OCI-LY1 (cell line): ENCODE measurements around the gene PRRC2C.

ENCODE experiments used
- H2AFZ ChIP-seq: fragments of 200-600 bp; sonication (generic), shearing (Covaris generic); 2 replicates; pipeline ENCODE4 v1.6.0; 2014; ENCODE audit warnings: antibody characterized with exemption, mild to moderate bottlenecking, low read length
- H3F3A ChIP-seq: fragments of 200-600 bp; sonication (generic), shearing (Covaris generic); 2 replicates; pipeline ENCODE4 v1.6.0; 2014; ENCODE audit warnings: mild to moderate bottlenecking, antibody characterized with exemption, low read length, moderate library complexity; ENCODE audit not compliant: insufficient read depth
- H3K27ac ChIP-seq: fragments of 200-600 bp; sonication (generic); 2 replicates; pipeline ENCODE4 v1.5.1; 2014; ENCODE audit warnings: low read length, mixed run types, mild to moderate bottlenecking, low read depth; ENCODE audit not compliant: poor library complexity, severe bottlenecking
- H3K27me3 ChIP-seq: fragments of 200-600 bp; sonication (generic); 2 replicates; pipeline ENCODE4 v1.6.0; 2014; ENCODE audit warnings: antibody characterized with exemption, mild to moderate bottlenecking, low read length, moderate library complexity; ENCODE audit not compliant: insufficient read depth
- H3K36me3 ChIP-seq: fragments of 200-600 bp; sonication (generic); 2 replicates; pipeline ENCODE4 v1.6.1; 2014; ENCODE audit warnings: mild to moderate bottlenecking, antibody characterized with exemption, low read length, moderate library complexity, mixed read lengths; ENCODE audit not compliant: insufficient read depth
- H3K4me1 ChIP-seq: fragments of 200-600 bp; sonication (generic); 2 replicates; pipeline ENCODE4 v1.5.1; 2014; ENCODE audit warnings: mild to moderate bottlenecking, low read length, moderate library complexity; ENCODE audit not compliant: insufficient read depth, severe bottlenecking
- H3K4me2 ChIP-seq: fragments of 200-600 bp; sonication (generic), shearing (Covaris generic); 2 replicates; pipeline ENCODE4 v1.6.1; 2014; ENCODE audit warnings: low read length
- H3K4me3 ChIP-seq: fragments of 200-600 bp; sonication (generic); 2 replicates; pipeline ENCODE4 v1.5.1; 2014; ENCODE audit warnings: low read length, low read depth, mild to moderate bottlenecking, mixed read lengths; ENCODE audit not compliant: poor library complexity, severe bottlenecking
- H3K79me2 ChIP-seq: fragments of 200-600 bp; shearing (Covaris generic); 2 replicates; pipeline ENCODE4 v1.6.1; 2016; ENCODE audit warnings: mixed run types, low read length, mixed read lengths; ENCODE audit not compliant: insufficient read depth
- H3K9ac ChIP-seq: fragments of 200-600 bp; sonication (generic), shearing (Covaris generic); 2 replicates; pipeline ENCODE4 v1.6.1; 2014; ENCODE audit warnings: mild to moderate bottlenecking, low read length, mixed read lengths
- H3K9me2 ChIP-seq: fragments of 200-600 bp; sonication (generic), shearing (Covaris generic); 2 replicates; pipeline ENCODE4 v1.6.1; 2014; ENCODE audit warnings: low read depth, mild to moderate bottlenecking, low read length, mixed read lengths
- H3K9me3 ChIP-seq: fragments of 200-600 bp; shearing (Covaris generic); 2 replicates; pipeline ENCODE4 v1.6.1; 2014; ENCODE audit warnings: low read length, mixed read lengths
- H4K20me1 ChIP-seq: fragments of 200-600 bp; sonication (generic), shearing (Covaris generic); 2 replicates; pipeline ENCODE4 v1.6.0; 2016; ENCODE audit warnings: mild to moderate bottlenecking, low read length; ENCODE audit not compliant: insufficient read depth
- EZH2 ChIP-seq: fragments of 200-600 bp; sonication (generic), shearing (Covaris generic); IDR thresholded peaks from 2 replicates; pipeline ENCODE4 v1.8.0; 2017; ENCODE audit warnings: borderline replicate concordance, mixed run types, mild to moderate bottlenecking, antibody characterized with exemption, low read length, moderate library complexity, mixed read lengths
- TF ChIP-seq, protein P1 (sequence below): fragments of 200-600 bp; sonication (generic), shearing (Covaris generic); IDR thresholded peaks from 2 replicates; pipeline ENCODE4 v1.5.1; 2017; ENCODE audit warnings: mild to moderate bottlenecking, antibody characterized with exemption, low read length, moderate library complexity, mixed read lengths

PRRC2C gene

DNA sequence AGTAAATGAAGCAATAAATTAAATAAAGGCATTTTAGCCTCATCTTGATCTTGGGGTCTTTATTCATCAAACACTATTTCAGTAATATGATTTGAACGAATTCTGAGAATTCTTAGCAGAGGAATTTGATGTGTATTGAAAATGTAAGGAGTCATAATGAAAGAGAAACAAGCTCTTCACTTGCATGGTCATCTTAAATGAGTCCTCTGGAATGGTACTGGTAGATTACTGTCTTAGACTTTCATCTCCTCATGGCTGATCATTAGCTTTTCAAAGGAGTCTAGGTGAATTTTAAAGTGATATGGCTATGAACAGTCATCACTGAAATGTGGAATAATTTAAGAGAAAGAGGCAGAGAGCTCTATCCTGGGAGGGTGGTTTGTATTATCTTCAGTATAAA lies 30.0 kb downstream of the PRRC2C start:
- Histone ChIP-seq H2AFZ (no peak overlapping the region), H3K27ac (no peak overlapping the region), H3K4me2 (no peak overlapping the region), H3K9me3 (no peaks in the 10 kb centered on the region), H3K27me3 (no peaks in the 10 kb centered on the region), H3K4me1 (no peaks in the 10 kb centered on the region), H3K36me3 (peaks cover 82% of the 10 kb centered on the region), H4K20me1 (peaks cover 11% of the 10 kb centered on the region), H3K9ac (no peak overlapping the region), H3K9me2 (no peaks in the 10 kb centered on the region), H3K79me2 (peaks cover 43% of the 10 kb centered on the region), H3K4me3 (no peak overlapping the region), H3F3A (no peaks in the 10 kb centered on the region)
- no peak for TF ChIP-seq EZH2
- TF ChIP-seq, protein P1, sequence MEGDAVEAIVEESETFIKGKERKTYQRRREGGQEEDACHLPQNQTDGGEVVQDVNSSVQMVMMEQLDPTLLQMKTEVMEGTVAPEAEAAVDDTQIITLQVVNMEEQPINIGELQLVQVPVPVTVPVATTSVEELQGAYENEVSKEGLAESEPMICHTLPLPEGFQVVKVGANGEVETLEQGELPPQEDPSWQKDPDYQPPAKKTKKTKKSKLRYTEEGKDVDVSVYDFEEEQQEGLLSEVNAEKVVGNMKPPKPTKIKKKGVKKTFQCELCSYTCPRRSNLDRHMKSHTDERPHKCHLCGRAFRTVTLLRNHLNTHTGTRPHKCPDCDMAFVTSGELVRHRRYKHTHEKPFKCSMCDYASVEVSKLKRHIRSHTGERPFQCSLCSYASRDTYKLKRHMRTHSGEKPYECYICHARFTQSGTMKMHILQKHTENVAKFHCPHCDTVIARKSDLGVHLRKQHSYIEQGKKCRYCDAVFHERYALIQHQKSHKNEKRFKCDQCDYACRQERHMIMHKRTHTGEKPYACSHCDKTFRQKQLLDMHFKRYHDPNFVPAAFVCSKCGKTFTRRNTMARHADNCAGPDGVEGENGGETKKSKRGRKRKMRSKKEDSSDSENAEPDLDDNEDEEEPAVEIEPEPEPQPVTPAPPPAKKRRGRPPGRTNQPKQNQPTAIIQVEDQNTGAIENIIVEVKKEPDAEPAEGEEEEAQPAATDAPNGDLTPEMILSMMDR: no peak

DNA sequence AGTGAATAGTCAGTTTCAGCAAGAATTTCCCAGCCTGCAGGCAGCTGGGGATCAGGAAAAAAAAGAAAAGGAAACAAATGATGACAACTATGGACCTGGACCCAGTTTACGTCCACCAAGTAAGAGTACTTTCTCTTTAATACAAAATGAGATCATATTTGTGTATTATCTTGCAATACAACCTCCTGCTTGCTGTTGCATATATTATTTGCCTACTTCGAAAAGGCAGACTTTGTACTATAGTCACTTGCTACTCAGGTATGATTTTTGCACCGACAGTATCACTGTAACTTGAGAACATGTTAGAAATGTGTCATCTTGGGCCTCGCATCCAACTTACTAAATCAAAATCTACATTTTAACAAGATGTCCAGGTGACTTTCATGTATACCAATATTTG lies 30.4 kb downstream of the PRRC2C start:
- no peak overlapping the region for H3K4me3 ChIP-seq
- no peak overlapping the region for H2AFZ ChIP-seq
- H4K20me1 ChIP-seq: peaks cover 11% of the 10 kb centered on the region
- no peaks in the 10 kb centered on the region for H3K4me1 ChIP-seq
- no peaks in the 10 kb centered on the region for H3F3A ChIP-seq
- H3K27me3 ChIP-seq: no peaks in the 10 kb centered on the region
- no peak overlapping the region for H3K27ac ChIP-seq
- H3K9me2 ChIP-seq: no peaks in the 10 kb centered on the region
- H3K9me3 ChIP-seq: no peaks in the 10 kb centered on the region
- H3K9ac ChIP-seq: no peak overlapping the region
- H3K4me2 ChIP-seq: no peak overlapping the region
- TF ChIP-seq EZH2: no peak
- TF ChIP-seq, protein P1: no peak
- peaks cover 38% of the 10 kb centered on the region for H3K79me2 ChIP-seq
- H3K36me3 ChIP-seq: peaks cover 85% of the 10 kb centered on the region

DNA sequence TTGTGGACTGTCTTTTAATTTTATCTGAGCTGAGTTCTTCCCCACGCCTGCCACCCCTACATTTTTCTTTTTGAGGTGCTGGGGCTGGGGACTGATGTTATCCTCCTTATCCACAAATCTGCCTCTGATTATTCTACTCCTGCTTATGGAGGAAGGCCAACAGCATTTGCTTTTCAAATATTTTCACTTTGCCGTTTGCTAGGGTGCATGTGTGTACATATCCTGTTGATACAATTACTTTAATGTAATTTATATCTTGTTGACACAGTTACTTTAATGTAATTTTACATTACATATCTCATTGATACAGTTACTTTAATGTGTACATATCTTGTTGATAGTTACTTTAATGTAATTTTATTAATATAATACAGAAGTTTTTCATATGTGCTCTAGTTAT lies 36.2 kb downstream of the PRRC2C start:
- Histone ChIP-seq H2AFZ (no peak overlapping the region), H3K9ac (no peak overlapping the region), H3K79me2 (no peaks in the 10 kb centered on the region), H3K4me3 (no peak overlapping the region), H3K9me3 (no peaks in the 10 kb centered on the region), H3K36me3 (peaks cover 96% of the 10 kb centered on the region), H3K27ac (no peak overlapping the region), H3K9me2 (no peaks in the 10 kb centered on the region), H3K4me1 (no peaks in the 10 kb centered on the region), H4K20me1 (no peaks in the 10 kb centered on the region), H3K27me3 (no peaks in the 10 kb centered on the region), H3K4me2 (no peak overlapping the region), H3F3A (no peaks in the 10 kb centered on the region)
- TF ChIP-seq EZH2: no peak
- TF ChIP-seq, protein P1: no peak
